ENCODE data around the gene RIPPLY3.

Gene RIPPLY3

DNA sequence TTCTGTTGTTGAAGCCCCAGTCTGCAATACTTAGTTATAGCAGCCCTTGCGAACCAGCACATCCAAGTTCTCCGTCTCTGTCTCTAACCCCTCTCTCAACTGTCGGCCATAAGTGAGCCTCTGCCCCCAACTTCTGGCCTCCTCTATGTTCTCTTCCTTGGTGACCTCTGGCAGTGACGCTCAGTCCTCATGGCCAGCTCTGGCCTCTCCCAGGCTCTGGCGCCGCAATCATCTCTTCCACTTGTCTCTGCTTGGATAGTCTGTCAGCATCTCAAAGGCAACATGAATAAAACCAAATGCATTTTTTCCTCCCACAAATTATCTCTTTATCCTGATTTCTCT, 31.7 kb upstream of the RIPPLY3 start:
- TF ChIP-seq, protein P1, sequence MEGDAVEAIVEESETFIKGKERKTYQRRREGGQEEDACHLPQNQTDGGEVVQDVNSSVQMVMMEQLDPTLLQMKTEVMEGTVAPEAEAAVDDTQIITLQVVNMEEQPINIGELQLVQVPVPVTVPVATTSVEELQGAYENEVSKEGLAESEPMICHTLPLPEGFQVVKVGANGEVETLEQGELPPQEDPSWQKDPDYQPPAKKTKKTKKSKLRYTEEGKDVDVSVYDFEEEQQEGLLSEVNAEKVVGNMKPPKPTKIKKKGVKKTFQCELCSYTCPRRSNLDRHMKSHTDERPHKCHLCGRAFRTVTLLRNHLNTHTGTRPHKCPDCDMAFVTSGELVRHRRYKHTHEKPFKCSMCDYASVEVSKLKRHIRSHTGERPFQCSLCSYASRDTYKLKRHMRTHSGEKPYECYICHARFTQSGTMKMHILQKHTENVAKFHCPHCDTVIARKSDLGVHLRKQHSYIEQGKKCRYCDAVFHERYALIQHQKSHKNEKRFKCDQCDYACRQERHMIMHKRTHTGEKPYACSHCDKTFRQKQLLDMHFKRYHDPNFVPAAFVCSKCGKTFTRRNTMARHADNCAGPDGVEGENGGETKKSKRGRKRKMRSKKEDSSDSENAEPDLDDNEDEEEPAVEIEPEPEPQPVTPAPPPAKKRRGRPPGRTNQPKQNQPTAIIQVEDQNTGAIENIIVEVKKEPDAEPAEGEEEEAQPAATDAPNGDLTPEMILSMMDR (conservative IDR thresholded peaks at IDR 0.05; ENCODE audit: low read length): no peak
- no peak for TF ChIP-seq EZH2phosphoT487 (IDR thresholded peaks at IDR 0.05; ENCODE audit: borderline replicate concordance)
- no peaks in the 10 kb centered on the region for H4K20me1 ChIP-seq (ENCODE audit: insufficient read depth, low read length, poor library complexity, severe bottlenecking)
- no peak overlapping the region for H3K4me3 ChIP-seq (ENCODE audit: low read length, poor library complexity, severe bottlenecking)
- H3K79me2 ChIP-seq (ENCODE audit: insufficient read depth, low read length): no peaks in the 10 kb centered on the region
- no peak overlapping the region for H2AFZ ChIP-seq (ENCODE audit: low read length)
- H3F3A ChIP-seq (ENCODE audit: low read depth): no peaks in the 10 kb centered on the region
- H3K9ac ChIP-seq (ENCODE audit: low read depth, low read length, poor library complexity, severe bottlenecking): no peak overlapping the region
- H3K4me1 ChIP-seq (ENCODE audit: insufficient read depth, low read length, poor library complexity, severe bottlenecking): peaks cover 7% of the 10 kb centered on the region
- no peaks in the 10 kb centered on the region for H3K36me3 ChIP-seq (ENCODE audit: insufficient read depth, low read length)
- H3K27me3 ChIP-seq (ENCODE audit: insufficient read depth, low read length, poor library complexity, severe bottlenecking): no peaks in the 10 kb centered on the region
- H3K9me2 ChIP-seq (replicated peaks; ENCODE audit: low read depth, low read length): no peaks in the 10 kb centered on the region
- no peaks in the 10 kb centered on the region for H3K9me3 ChIP-seq (ENCODE audit: insufficient read depth, low read depth, low read length)
- no peak overlapping the region for H3K4me2 ChIP-seq (ENCODE audit: low read depth, low read length, poor library complexity, severe bottlenecking)

DNA sequence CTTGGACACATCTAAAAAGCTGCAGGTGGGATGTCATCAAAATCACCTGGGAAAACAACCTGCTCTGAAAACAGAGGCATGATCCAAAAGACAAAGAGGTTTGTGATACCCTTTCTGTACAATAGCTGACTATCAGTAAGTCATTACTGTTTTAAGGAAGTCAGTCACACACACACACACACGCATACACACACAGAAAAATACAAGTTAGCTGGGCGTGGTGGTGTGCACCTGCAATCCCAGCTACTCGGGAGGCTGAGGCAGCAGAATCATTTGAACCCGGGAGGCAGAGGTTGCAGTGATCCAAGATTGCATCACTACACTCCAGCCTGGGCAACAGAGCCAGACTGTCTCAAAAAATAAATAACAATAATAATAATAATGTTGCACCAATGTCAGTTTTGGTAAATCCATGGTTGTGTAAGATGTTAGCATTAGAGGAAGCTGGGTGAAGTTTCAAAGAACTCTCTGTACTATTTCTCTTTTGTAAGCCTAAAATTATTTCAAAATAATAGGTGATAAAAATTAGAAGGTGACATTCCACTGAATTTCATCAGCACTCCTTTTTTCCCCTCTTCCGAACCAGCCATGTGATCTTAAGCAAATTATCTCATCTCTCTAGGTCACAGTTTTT, 30.2 kb upstream of the RIPPLY3 start:
- H3K4me1 ChIP-seq (ENCODE audit: insufficient read depth, low read length, poor library complexity, severe bottlenecking): peaks cover 7% of the 10 kb centered on the region
- no peaks in the 10 kb centered on the region for H3K36me3 ChIP-seq (ENCODE audit: insufficient read depth, low read length)
- no peak overlapping the region for H3K4me3 ChIP-seq (ENCODE audit: low read length, poor library complexity, severe bottlenecking)
- no peaks in the 10 kb centered on the region for H3K27me3 ChIP-seq (ENCODE audit: insufficient read depth, low read length, poor library complexity, severe bottlenecking)
- no peaks in the 10 kb centered on the region for H3F3A ChIP-seq (ENCODE audit: low read depth)
- no peak overlapping the region for H3K9ac ChIP-seq (ENCODE audit: low read depth, low read length, poor library complexity, severe bottlenecking)
- no peak overlapping the region for H2AFZ ChIP-seq (ENCODE audit: low read length)
- H3K79me2 ChIP-seq (ENCODE audit: insufficient read depth, low read length): no peaks in the 10 kb centered on the region
- H4K20me1 ChIP-seq (ENCODE audit: insufficient read depth, low read length, poor library complexity, severe bottlenecking): no peaks in the 10 kb centered on the region
- H3K9me2 ChIP-seq (replicated peaks; ENCODE audit: low read depth, low read length): no peaks in the 10 kb centered on the region
- H3K4me2 ChIP-seq (ENCODE audit: low read depth, low read length, poor library complexity, severe bottlenecking): no peak overlapping the region
- TF ChIP-seq, protein P1 (conservative IDR thresholded peaks at IDR 0.05; ENCODE audit: low read length): no peak
- no peak for TF ChIP-seq EZH2phosphoT487 (IDR thresholded peaks at IDR 0.05; ENCODE audit: borderline replicate concordance)
- H3K9me3 ChIP-seq (ENCODE audit: insufficient read depth, low read depth, low read length): no peaks in the 10 kb centered on the region

DNA sequence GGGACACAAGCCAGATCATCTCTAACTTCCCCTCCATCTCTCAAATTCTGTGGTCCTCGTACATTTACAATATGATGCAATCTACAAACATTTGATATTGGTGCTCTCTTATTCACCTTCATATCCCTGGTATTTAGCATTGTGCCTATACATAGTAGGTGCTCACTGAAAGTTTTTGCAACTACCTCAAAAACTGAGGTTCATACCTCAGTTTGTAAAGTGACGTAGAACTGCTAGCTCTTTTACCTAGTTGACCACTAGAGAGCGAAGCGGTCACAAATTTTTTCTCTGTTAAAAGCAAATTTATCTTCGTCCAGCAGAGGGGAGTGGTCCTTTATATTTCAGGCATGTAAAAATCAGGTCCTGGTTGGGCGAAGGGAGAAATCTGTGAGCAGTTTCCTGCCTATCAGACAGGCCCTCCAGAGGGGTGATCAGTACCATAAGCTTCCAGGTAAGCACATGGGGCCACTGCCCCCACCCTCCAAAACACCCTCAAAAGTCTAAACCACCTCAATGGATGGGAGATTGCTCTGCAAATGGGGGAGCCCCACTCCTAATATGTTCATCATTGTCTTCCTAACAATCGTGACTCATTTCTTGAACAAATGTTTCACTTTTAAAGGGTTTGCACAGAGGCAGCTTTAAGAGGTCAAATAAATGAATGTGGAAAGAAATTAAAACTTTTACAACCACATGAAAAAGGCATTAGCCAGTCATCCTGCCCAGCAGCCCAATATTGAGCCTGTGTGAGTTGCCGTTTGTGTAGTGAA, 29.4 kb upstream of the RIPPLY3 start:
- Histone ChIP-seq H3K4me1 (ENCODE audit: insufficient read depth, low read length, poor library complexity, severe bottlenecking) (peaks cover 7% of the 10 kb centered on the region), H3K4me3 (ENCODE audit: low read length, poor library complexity, severe bottlenecking) (no peak overlapping the region), H3K27me3 (ENCODE audit: insufficient read depth, low read length, poor library complexity, severe bottlenecking) (no peaks in the 10 kb centered on the region), H2AFZ (ENCODE audit: low read length) (no peak overlapping the region), H3K9me3 (ENCODE audit: insufficient read depth, low read depth, low read length) (no peaks in the 10 kb centered on the region), H3K9me2 (replicated peaks; ENCODE audit: low read depth, low read length) (no peaks in the 10 kb centered on the region), H3K4me2 (ENCODE audit: low read depth, low read length, poor library complexity, severe bottlenecking) (peak overlapping the region; percentile 9), H4K20me1 (ENCODE audit: insufficient read depth, low read length, poor library complexity, severe bottlenecking) (no peaks in the 10 kb centered on the region), H3K9ac (ENCODE audit: low read depth, low read length, poor library complexity, severe bottlenecking) (no peak overlapping the region), H3F3A (ENCODE audit: low read depth) (no peaks in the 10 kb centered on the region), H3K79me2 (ENCODE audit: insufficient read depth, low read length) (no peaks in the 10 kb centered on the region), H3K36me3 (ENCODE audit: insufficient read depth, low read length) (no peaks in the 10 kb centered on the region)
- TF ChIP-seq EZH2phosphoT487 (IDR thresholded peaks at IDR 0.05; ENCODE audit: borderline replicate concordance): no peak
- TF ChIP-seq, protein P1 (conservative IDR thresholded peaks at IDR 0.05; ENCODE audit: low read length): peak; percentile 98

Data from Loucy (cell line).